ENCODE measurements around the gene MON2. TPM values are rescaled to one million over a fixed set of nuclear protein-coding genes. Genes with fewer than 3 reads are reported as not detected.

Gene MON2
- total RNA-seq, 1 donor from 2014 or later, result 17.2 TPM

- intact Hi-C loops (cut with micrococcal nuclease), result no loop called here
- no peak for TF ChIP-seq CTCF (IDR thresholded peaks at IDR 0.05; ENCODE audit: borderline replicate concordance)
- H3K27ac ChIP-seq (replicated peaks), result no peak overlapping the region
Observed at GRCh38 chr12:62530596-62530995, 64.0 kb downstream of the MON2 start.

GRCh38 chr12:62532333-62532732 is 65.7 kb downstream of the MON2 start:
- H3K27me3 ChIP-seq (ENCODE audit: low read depth), result no peaks in the 10 kb centered on the region
- no peak for DNase-seq
- intact Hi-C loops (cut with micrococcal nuclease), result no loop called here
- H3K27ac ChIP-seq (replicated peaks), result no peak overlapping the region
- TF ChIP-seq CTCF (IDR thresholded peaks at IDR 0.05; ENCODE audit: borderline replicate concordance), result no peak
- no peak overlapping the region for H3K4me3 ChIP-seq
- peaks cover 32% of the 10 kb centered on the region for H3K36me3 ChIP-seq
- peaks cover 4% of the 10 kb centered on the region for H3K4me1 ChIP-seq
- no peaks in the 10 kb centered on the region for H3K9me3 ChIP-seq (replicated peaks)

More at GRCh38 chr12:62530596-62530995, 64.0 kb downstream of the MON2 start:
- no peaks in the 10 kb centered on the region for H3K4me1 ChIP-seq
- H3K36me3 ChIP-seq, result peaks cover 35% of the 10 kb centered on the region
- H3K4me3 ChIP-seq, result no peak overlapping the region
- no peak for DNase-seq
- no peaks in the 10 kb centered on the region for H3K9me3 ChIP-seq (replicated peaks)
- no peaks in the 10 kb centered on the region for H3K27me3 ChIP-seq (ENCODE audit: low read depth)

GRCh38 chr12:62533087-62533754 is 66.6 kb downstream of the MON2 start:
- Histone ChIP-seq H3K9me3 (replicated peaks) (no peaks in the 10 kb centered on the region), H3K4me1 (peaks cover 13% of the 10 kb centered on the region), H3K36me3 (peaks cover 35% of the 10 kb centered on the region), H3K27me3 (ENCODE audit: low read depth) (no peaks in the 10 kb centered on the region), H3K27ac (replicated peaks) (no peak overlapping the region), H3K4me3 (no peak overlapping the region)
- no peak for DNase-seq
- no peak for TF ChIP-seq CTCF (IDR thresholded peaks at IDR 0.05; ENCODE audit: borderline replicate concordance)
- intact Hi-C loops (cut with micrococcal nuclease), result no loop called here

GRCh38 chr12:62533755-62534107 is 67.1 kb downstream of the MON2 start:
- TF ChIP-seq CTCF (IDR thresholded peaks at IDR 0.05; ENCODE audit: borderline replicate concordance), result no peak
- no peak for DNase-seq
- Histone ChIP-seq H3K4me1 (peaks cover 14% of the 10 kb centered on the region), H3K9me3 (replicated peaks) (no peaks in the 10 kb centered on the region), H3K4me3 (no peak overlapping the region), H3K36me3 (peaks cover 38% of the 10 kb centered on the region), H3K27me3 (ENCODE audit: low read depth) (no peaks in the 10 kb centered on the region), H3K27ac (replicated peaks) (no peak overlapping the region)
- intact Hi-C loops (cut with micrococcal nuclease), result no loop called here

- no peaks in the 10 kb centered on the region for H3K9me3 ChIP-seq (replicated peaks)
- peaks cover 46% of the 10 kb centered on the region for H3K36me3 ChIP-seq
- peaks cover 14% of the 10 kb centered on the region for H3K4me1 ChIP-seq
- H3K27ac ChIP-seq (replicated peaks), result no peak overlapping the region
- no peaks in the 10 kb centered on the region for H3K27me3 ChIP-seq (ENCODE audit: low read depth)
- no peak for DNase-seq
- no peak for TF ChIP-seq CTCF (IDR thresholded peaks at IDR 0.05; ENCODE audit: borderline replicate concordance)
- intact Hi-C loops (cut with micrococcal nuclease), result no loop called here
- H3K4me3 ChIP-seq, result no peak overlapping the region
Observed at GRCh38 chr12:62536546-62536945, 69.9 kb downstream of the MON2 start.
